GM19025 (cell line): ENCODE results near the gene VWA7.

Source experiments
- ATAC-seq: cut with Tn5 transposase; IDR thresholded peaks from one replicate; pipeline ENCODE4 v1.9.1; 2021; ENCODE audit warnings: mild to moderate bottlenecking, low read depth, moderate library complexity; ENCODE audit not compliant: unreplicated experiment

The VWA7 gene

DNA sequence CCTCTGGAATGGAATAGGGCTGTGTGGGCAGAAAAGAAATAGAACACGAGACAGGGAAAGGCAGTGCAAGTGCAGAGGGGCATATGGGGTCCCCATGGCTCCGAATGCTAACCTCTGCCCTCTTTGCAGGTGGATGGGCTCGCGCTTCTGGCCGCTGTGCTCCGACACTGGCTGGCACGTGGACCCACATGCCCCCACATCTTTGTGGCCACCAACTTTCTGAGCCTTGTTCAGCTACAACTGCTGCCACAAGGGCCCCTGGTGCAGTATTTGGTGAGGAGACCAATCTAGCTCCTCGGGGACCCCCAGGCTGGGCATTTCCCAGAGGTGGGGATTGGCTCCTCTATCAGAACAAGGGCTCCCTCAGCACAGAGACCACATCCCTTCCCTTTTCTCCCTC lies 15.8 kb downstream of the VWA7 start:
- no peak for ATAC-seq

DNA sequence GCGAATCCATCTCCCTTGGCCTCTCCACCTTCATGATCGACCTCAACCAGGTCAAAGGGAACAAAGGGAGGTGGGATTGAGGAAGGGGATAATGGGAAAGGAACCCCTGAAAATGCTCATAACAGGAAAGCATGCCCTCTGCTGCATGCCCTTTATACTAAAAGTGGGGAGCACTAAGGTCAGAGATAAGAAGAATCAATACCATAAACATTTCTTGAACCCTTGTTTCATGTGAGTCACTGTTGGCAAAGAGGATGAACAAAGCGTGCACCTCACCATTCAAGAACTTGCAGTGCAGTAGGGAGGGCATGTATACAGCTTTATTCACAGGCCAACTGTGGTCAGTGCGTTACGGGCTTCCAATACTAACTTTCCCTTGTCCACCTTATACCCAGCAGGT lies 16.3 kb downstream of the VWA7 start:
- ATAC-seq, result no peak

DNA sequence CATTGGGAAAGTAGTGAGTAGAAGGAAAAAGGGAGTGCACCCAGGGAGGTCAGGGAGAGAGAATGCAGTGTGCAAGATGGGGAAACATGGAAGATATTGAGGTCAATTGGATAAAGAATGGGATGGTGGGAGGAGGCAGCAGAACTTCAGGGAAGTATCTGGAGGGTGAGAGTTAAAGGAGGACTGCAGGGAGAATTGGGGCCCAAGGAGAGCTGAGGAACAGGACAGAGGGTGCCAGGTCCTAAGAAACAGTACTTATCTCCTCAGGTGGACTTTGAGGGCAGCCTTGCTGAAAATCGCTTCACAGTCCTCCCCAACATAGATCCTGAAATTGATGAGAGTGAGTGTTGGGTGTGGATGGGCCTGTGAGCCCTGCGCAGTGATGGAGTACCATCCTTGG lies 18.8 kb downstream of the VWA7 start:
- ATAC-seq, result no peak

DNA sequence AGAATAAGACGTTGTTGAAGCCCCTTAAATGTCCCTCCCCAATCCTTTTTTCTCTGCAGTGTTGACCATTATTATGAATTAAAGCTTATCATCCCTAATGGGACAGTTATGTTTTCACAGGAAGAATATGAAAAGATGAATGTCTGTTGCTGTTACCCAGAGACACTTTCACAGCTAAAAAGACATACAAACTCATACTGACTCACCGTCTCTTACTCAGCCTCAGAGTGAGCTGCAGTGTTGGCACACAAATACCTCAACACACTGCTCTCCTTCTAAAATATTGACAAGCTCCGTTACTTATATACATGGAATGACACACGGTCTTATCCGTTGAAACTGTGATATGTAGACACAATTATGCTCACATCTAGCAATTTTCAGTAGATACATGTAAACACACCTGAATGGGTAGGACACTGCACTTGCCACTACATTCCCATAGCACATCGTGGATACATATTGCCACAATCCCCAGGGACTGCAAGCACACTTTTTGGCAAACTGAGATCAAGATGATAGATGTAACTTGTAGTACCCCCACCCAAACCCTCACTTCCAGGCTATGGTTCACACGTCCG lies 24.3 kb downstream of the VWA7 start:
- no peak for ATAC-seq

DNA sequence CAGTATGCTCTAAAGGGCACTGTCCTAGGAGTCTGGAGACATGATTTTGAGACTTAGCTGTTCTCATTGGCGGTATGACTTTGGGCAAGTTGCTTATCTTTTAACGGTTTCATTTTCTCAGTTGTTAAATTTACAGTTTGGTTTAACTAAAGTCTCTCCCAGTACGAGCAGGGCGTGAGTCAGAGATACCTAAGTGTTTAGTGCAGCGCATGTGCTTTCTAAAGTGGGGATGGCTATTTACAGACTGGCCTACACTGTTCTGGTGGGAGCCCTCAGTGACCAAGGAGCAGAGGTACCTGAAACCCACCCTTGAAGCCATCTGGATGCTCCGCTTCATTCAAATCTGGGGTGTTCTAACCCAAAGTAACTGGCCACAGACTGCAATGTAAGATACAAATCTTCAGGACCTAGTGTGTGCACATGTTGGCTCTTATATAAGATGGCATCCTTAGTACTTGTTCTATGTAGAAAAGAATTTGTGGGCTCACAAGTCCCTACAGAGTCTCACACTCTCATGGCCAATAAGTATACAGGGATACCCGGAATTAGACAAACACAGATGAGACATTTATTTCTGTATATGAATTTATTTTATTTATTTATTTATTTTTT lies 26.6 kb downstream of the VWA7 start:
- ATAC-seq, result no peak

DNA sequence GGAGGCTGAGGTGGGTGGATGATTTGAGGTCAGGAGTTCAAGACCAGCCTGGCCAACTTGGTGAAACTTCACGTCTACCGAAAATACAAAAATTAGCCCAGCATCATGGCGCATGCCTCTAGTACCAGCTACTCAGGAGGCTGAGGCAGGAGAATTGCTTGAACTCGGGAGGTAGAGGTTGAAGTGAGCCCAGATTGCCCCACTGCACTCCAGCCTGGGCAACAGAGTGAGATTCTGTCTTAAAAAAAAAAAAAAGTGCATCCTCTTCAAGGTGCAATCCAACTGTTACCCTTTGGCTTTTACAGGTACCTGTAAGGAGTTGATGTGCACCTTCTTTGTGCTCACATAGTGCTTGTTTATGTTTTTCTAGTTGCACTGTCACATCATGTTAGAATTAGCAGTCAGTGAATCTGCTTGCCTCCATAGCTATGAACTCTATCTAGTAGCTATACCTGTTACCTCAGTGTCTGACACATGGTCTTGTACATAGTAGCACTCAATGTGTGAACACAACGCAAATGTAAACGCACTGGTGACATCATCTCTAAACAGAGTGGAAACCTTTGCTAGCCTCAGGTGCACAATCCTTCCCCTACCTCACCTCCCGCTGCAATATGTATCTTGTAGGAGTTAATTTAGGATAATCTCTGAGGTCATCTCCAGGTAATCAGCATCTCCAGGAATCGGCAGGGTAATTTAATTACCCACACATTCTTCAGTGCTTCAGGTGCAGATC lies 27.7 kb downstream of the VWA7 start:
- no peak for ATAC-seq

DNA sequence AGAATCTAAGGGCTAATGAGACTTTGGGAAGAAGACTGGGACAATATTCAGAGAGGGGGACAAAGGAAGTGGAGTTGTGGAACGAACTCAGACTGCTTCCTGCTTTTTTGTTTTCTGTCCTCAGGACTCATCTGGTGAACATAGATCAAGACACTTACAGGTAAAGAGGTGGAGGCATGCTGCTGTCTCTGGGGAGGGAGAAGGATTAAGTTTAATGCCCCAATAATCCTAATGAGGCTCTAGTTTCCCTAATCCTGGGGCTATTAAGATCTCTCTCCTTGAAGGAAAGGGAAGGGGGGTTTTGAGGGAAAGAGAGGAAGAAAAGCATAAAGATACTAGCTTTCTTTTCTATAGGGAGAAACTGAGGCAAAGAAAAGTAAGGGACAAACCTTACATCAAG lies 32.7 kb downstream of the VWA7 start:
- ATAC-seq, result no peak

DNA sequence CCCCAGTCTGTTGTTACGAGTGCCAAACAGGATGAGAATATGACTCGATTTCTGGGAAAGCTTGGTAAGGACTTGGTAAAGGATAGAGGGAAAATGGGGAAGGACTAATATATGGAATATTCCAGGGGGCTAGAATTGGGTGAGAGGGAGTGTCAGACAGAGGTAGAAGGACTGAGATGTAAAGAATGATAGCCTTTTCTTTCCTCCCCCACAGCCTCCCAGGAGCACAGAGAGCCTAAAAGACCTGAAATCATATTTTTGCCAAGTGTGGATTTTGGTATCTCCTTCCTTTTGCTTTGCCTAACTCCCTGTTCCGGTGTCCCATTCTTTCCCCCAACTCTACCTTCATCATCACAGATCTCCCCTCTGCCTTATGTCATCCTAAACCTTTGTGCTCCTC lies 34.2 kb downstream of the VWA7 start:
- ATAC-seq, result no peak

DNA sequence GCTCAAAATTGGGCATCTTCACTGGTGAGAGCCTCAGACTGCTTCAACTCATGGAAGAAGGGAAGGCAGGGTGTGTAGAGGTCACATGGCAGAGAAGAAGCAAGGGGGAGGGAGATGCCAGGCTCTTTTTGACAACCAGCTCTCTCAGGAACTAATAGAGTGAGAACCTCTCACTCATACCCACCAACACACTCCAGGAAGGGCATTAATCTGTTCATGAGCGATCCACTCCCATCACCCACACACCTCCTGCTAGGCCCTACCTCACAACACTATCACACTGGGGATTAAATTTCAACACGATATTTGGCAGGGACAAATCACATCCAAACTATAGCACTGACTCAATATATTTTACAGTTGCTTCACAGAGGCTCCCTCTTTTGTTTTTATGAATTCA lies 35.3 kb downstream of the VWA7 start:
- ATAC-seq, result no peak

DNA sequence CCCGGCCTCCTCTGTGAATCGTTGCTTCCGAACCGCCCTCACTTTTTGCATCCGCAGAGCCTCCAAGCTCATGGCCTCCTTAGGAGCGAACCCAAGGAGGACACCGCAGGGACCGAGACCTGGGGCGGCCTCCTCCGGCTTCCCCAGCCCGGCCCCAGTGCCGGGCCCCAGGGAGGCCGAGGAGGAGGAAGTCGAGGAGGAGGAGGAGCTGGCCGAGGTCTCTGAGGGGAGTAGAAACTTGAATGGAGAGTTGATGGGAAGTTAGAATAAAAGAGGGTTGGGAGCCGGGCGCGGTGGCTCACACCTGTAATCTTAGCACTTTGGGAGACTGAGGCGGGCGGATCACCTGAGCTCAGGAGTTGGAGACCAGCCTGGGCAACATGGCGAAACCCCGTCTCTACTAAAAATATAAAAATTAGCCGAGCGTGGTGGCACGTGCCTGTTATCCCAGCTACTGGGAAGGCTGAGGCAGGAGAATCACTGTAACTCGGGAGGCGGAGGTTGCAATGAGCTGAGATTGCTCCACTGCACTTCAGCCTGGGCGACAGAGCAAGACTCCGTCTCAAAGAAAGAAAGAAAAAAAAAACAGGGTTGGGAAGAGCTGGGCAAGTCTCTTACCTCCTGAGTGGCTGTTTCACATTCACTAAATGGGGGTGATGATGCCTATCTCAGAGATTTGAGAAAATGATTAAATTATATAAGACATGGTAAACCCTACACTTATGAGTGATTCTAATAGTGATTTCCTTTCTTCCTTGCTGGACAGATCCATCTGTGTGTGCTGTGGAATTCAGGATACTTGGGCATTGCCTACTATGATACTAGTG lies 36.5 kb downstream of the VWA7 start:
- no peak for ATAC-seq

DNA sequence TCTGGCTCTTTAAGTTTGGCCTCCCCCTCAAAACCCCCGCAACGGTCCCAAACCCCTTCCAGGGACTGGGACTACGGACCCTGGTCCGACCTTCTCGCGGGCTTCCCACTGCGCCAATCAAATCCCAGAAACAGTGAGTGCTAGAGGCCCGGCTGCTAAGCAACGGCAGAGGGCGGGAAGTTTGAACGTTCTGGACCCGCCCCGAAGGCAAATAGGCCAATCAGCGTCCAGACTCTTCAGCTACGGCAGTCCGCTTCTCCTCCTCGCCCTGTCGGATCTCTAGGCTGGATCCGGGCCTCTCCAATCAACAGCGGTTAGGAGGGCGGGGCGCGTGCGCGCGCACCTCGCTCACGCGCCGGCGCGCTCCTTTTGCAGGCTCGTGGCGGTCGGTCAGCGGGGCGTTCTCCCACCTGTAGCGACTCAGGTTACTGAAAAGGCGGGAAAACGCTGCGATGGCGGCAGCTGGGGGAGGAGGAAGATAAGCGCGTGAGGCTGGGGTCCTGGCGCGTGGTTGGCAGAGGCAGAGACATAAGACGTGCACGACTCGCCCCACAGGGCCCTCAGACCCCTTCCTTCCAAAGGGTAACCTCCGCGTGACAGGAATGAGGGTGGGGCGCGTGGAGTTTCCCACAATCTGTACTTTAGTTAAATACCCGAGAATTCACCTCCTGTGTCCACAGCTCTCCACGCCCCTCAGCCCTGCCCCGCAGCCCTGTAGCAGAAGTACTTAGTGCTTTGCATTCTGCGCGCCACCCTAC lies 37.3 kb downstream of the VWA7 start, which contains the start of gene MSH5:
TSS of gene MSH5 (plus strand) at position 367 of the 758 bp plus-strand sequence. CDS start 462 bp downstream, outside the sequence.
- peak; percentile 64 for ATAC-seq

DNA sequence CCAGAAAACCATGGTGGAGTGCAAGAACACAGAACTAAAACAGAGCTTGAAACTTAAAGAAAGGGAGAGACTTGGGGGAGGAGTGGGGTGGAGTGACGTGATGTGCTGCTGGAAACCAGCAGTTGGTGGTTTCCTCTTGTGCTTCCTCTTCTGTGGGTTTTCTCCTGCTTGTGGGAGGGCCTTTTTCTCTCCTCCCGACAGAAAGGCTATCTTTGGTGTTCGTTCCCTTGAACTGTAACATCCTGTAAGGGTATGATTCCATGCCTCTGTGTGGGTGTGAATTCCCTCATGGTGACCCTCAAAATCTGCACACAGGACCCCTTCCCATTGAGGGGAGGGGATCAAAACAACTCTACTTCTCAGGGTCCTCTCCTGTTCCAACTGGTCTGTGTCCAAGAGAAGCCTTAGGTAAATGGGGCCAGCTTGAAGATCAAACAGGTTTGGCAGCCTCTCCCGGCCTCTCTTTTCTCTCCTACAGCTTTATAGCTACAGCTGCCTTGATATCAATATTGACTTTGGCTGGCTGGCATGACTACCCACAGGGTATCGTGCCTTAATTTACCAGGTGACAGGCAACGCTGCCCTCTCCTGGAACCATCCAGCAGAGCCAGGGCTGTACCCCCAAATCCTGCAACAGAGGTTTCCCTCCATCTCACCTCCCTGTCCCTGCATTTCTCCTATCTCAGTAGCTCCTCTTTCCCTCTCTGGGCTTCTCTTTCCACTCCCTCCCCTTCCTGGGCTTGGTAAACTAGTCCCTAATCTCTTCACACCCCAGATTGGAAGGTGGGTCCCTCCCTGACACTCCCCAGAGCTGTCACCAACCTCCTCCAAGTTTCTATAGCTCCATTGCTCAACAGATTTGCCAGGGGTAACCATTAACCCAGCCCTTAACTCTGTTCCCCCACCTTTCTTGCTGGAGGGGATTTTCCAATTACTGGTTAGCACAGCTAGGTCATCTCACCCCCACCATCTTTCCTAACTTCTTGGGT lies 38.8 kb downstream of the VWA7 start:
- no peak for ATAC-seq

DNA sequence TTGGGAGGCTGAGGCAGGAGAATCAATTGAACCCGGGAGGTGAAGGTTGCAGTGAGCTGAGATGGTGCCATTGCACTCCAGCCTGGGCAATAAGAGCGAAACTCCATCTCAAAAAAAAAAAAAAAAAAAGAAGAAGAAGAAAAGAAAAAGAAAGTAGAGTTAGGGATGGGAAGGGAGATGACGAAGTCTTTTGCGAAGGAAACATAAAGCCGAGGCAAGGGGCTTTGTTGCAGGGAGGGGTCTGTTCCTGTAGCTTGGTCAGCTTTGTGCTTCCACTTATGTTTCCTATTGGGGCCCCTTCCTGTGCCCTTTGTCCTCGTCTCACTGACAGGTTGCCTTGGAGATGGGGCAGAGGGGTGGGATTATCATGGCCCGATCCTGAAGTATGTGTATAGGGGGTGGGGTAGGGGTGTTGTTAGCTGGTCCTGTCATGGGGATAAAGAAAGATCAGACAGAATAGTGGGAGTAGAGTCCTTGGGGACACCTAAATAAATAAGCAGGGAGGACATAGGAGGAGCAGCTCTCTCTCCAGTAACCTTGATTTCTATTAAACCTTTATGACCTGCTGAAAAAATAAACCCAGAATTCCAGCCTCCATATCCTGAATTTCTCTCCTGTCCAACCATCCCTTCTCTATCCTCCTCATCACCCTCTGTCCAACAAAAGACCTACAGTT lies 39.7 kb downstream of the VWA7 start:
- no peak for ATAC-seq

DNA sequence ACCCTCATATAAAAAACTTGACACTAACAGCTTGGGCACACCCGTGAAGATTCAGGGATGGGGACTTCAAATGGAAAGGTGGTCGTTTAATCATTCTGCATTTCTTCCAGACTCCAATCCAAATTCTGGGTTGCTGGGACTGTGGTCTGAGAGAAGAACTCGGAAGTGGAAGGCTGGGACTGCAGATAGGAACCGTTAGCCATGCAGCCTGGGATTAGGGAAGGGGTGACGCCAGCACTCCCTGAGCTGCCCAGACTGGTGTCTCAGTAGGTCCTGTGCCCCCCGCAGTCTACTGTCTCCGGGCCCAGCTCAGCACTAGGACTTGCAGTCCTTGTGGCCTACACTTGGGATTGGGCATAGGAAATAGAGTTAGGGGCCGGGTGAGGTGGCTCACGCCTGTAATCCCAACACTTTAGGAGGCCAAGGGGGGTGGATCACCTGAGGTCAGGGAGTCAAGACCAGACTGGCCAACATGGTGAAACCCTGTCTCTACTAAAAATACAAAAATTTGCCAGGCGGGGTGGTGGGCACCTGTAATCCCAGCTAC lies 40.3 kb downstream of the VWA7 start:
- no peak for ATAC-seq

DNA sequence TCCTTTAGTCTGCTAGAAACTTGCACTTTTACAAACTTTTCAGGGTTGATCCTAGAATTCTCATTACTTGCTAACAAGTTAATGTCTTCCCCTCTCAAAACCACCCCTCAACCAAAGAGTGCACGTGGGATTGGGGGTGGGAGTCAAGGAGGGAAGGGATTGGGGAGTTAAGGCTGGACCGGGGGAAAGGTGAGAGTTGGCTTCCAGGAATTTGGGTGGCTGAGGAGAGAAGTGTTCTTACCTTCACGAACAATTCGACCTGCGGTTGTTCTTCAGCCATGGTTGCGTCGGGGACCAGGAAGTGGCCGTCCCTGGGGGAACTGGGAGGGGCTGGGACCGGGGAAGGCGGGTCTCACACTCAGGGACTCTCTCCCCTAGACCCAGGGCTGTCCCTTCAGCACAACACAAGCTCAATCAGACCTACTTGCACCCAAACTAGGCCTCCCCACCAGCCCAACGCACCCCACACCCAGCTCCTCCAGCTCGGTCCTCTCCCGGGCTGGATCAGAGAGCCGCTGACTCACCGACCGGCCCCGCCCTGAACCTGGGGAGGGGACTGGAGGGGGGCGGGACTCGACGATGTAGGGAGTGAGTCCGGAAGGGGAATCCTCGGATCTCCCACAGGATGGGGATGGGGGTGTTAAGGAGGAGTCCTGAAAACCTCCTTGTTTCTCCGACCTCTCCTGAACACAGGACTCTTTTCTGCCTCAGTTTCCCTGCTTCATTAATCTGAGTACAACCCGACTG lies 40.9 kb downstream of the VWA7 start, which contains the start of gene CLIC1:
TSS of gene CLIC1 (minus strand) at position 510 of the 747 bp plus-strand sequence. CDS start at position 280, 230 bp downstream.
- ATAC-seq, result no peak

DNA sequence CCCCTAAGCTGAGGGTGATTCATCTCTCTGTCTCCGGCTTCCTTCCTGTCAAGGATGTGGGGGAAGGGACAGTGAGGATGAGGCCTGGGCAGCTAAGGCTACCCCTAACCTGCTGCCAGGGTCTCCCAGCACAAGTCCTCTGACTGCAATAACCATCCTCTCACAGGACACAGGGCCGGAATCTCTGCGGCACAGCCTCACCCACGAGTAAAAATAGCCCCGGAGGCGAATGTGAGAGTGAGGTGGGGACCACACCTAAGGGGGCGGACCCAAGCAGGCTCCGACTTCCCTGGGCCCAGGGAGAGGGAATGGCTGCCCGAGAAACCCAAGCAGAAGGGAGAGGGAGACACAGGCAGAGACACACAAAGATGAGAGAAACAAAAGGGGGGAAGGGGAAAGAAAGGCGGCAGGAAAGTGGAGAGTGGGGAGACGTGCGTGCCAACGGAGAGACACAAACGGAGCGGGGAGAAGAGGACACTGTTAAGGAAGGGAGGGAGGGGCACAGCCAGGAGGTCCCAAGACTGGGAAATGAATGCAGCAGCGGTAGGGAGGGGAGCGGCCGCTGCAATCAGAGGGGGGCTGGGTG lies 42.2 kb downstream of the VWA7 start:
- ATAC-seq, result peak; percentile 32

DNA sequence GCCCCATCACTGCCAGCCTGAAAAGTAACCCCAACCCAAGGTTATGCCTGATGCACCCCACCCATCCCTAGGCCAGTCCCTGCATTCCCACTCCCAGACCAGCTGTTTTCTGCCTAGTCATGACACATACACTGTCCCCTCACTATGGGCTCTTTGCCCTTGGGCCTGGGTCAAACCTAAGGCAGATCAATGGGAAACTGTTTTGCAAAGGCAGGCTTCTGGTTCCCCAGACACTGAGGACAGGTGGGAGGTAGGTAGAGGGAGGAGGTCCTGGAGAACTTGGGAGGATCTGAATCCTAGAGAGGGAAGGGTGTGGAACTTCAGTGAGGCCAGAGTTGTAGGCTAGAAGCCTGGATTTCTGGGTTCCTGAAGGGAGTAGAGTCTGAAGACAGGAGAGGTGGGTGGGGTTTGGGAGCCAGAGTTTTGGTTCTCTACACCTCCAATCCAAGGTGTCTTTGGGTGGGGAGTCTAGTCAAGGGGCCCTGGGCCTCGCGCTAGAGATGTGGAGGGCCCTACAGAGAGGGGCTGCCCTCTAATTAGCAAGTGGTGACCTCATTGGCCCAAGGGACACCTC lies 42.8 kb downstream of the VWA7 start:
- ATAC-seq, result no peak
